HG03025 (cell line): ENCODE measurements around the gene APEX1.
"Not testable (repeated sequence)": the region's sequence is repeated elsewhere in the genome, so short reads cannot be mapped to it uniquely, and the experiment has no call there.

Experiments
- ATAC-seq: cut with Tn5 transposase; IDR thresholded peaks from one replicate; pipeline ENCODE4 v1.9.1; 2021; ENCODE audit warnings: mild to moderate bottlenecking, moderate library complexity; ENCODE audit not compliant: unreplicated experiment, low FRiP score

APEX1 gene

DNA sequence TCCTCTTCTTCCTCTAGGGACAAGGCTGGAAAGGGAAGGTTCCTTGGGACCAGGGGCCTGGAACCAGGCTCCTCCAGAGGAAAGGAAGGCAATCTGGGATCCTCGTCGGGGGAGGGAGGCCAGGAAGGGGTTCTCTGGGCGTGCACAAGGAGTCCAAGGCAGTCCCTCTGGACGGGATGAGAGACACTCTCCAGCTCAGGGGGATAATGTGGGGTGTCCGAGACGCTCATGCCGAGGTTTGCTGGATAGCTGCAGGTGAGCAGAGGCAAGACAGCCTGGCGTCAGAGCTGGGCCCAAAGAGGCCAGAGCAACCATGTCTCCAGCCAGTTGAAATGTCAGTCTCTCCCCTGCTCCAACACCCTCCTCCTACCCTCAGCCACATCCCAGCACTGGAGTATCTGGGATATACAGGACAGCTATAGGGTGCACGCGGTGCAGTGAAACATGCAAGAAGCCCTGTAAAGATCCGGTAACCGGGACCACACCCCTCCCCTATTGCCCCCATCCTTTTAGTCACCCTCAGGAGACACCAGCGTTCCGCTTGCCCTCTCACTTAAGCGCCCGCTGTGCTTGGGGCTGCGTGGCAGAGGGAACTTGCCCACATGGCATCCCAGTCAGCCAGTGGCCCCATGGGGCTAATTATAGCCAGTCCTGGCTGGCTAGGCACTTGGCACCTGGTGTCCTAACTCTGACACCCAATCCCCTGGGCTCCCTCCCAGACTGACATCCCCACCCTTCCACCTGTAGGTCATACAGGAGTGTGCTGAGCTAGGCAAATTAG, 19.3 kb upstream of the APEX1 start, which contains the start of gene KLHL33:
Gene KLHL33, minus strand, starts transcription at position 585 of the 781 bp plus-strand sequence. Its CDS starts 355 bp downstream, at position 230.
- ATAC-seq, result no peak

DNA sequence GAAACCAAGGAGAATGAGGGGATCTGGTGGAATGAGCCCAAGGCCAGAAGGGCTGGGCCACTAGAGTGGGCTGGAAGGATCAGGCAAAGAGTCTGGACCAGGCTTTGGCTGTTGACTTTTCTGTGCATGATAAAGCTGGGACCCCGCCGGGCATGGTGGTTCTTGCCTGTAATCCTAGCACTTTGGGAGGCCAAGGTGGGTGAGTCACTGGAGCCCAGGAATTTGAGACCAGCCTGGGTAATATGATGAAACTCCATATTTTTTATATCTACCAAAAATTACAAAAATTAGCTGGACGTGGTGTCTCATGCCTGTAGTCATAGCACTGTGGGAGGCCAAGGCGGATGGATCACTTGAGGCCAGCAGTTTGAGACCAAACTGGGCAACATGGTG, 18.7 kb upstream of the APEX1 start:
- ATAC-seq, result no peak

DNA sequence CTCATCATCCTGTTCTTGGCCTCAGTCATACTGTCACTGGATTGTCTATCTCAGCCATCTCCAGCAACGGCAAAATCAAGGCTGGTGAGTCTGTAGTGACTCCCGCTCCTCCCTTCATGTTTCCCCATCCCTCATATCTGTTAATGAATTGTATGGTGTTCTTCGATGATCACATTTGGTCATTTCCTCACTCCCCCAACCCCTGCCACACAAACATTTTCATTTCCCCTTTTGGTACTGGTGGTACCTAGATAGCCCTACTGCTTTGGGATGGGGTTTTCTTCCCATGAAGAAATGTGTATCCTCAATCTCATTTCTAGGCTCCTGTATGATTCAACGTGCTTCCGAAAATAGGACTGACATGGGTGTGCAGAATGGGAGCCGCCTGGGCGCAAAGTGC, 16.4 kb upstream of the APEX1 start:
- no peak for ATAC-seq

DNA sequence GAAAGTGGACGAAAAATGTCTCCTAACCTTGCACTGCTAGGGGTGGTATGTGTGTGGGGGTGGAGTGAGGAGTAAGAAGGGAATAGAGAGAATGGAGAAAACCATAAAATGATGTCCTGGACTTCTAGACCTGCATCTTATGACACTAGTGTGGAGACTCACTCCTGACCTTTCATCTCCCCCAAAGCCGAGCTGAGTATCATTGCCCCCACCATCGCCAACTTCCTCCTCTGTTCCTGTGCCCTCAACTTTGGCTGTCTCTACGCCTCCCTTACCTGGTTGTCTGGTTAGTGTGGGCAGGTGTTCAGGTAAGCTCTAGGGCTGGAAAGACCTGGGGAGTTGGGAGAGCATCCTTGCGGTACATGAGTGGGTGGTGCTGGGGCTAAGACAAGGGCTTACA, 14.6 kb upstream of the APEX1 start:
- no peak for ATAC-seq

DNA sequence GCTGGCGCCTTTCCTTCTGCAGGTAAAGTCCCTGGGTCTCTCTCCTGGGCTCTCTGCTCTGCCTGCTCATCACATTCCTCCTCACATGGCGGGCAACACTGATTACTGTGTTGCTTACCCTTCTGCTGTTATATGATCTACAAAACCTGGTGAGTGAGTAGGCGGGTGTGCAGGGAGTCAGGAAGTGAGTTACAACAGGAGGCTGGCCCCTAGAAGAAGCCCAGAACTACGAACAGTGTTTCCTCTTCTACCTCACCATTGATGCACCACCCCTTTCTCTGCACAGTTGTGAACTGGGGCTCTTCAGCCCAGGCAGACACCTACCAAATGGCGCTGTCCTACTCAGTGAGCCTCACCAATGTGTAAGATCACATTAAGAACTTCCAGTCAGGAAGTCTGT, 14.1 kb upstream of the APEX1 start:
- ATAC-seq, result no peak

DNA sequence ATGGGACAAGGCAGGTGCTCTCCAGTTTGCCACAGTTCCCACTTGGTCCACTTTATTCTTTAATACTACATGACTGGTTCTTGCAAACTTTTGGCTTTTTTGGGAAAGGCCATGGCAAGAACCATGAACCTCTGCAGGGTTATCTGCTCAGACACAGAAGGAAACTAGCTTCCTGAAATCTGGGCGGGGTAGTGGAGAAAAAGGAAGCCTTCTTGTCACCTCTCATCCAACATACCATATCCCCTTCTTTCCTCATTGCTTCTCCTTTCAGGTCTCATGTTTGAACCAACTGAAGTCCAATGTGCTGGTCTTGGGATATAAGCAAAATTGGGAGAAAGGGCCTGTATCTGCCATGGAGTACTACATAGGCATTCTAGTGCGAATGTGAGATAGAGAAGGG, 13.6 kb upstream of the APEX1 start:
- ATAC-seq, result no peak

DNA sequence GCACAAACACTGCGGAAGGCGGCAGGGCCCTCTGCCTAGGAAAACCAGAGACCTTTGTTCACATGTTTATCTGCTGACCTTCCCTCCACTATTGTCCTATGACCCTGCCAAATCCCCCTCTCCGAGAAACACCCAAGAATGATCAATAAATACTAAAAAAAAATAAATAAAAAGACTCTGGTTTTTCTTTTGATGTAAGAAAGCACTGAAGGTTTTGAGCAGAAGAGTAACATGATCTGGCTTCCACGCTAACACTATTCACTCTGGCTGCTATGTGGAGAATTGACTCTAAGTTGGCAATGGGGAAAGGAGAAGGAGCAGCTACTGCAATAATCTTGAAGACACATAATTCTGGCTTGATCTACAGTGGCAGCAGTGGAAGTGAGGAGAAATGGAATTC, 11.4 kb upstream of the APEX1 start:
- ATAC-seq, result not testable (repeated sequence)

DNA sequence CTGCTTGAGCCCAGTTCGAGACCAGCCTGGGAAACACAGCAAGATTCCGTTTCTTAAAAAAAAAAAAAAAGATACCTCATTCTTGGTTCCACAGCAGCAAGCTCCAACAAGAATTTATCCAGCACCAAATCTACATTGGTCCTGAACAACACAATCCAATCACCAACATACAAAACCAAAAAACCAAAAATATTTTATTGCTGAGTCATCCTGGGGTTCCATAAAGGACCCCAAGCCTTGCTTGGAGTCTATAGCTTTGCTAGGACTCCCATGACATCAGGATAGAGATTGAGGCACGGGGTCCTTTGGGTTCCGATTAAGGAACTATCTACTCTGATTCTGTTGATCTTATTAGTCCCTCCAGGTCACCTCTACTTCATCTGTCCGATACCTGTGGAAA, 8.1 kb upstream of the APEX1 start:
- no peak for ATAC-seq

DNA sequence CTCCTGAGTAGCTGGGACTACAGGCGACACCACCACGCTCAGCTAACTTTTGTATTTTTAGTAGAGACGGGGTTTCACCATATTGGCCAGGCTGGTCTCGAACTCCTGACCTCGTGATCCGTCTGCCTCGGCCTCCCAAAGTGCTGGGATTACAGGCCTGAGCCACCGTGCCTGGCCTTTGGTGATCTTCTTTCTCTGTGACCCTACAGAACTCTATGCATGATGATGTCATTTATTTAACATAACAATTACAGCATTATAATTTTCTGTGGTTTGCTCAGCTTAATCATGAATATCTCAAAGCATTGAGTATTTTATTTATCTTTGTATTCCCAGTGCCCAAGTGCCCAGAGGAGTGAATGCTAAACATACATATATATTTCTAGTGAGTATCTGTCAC, 2.2 kb upstream of the APEX1 start:
- ATAC-seq, result not testable (repeated sequence)

DNA sequence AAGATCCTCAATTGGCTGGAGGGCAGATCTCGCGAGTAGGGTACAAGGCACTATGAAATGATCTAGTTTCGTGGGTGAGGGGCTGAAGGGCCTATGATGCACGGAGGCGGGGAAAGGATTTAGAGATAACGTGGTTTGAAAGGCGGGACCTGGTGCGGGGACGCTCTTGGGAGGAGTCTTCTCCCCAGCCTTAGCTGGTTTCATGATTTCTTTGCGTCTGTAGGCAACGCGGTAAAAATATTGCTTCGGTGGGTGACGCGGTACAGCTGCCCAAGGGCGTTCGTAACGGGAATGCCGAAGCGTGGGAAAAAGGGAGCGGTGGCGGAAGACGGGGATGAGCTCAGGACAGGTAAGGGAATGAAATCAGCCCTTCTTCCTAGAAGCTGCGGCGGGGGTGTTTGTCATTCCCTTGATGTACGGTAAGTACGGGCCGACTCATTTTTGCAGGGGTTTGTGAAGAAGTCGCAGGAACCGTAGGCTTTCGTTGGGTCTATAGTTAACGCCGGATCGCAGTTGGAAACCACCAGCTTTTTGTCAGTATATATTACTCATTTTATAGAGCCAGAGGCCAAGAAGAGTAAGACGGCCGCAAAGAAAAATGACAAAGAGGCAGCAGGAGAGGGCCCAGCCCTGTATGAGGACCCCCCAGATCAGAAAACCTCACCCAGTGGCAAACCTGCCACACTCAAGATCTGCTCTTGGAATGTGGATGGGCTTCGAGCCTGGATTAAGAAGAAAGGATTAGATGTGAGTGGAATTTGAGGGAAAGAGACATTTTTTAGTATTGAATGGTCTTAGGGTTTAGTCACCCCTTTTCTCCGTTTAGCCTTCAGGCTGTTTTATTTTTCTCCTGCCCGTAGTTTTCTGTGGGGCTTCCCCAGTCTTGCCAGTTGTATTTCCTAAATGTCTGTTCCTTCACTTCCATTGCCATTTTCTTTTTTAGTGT, 602 bp downstream of the APEX1 start:
- ATAC-seq, result peak; percentile 55

DNA sequence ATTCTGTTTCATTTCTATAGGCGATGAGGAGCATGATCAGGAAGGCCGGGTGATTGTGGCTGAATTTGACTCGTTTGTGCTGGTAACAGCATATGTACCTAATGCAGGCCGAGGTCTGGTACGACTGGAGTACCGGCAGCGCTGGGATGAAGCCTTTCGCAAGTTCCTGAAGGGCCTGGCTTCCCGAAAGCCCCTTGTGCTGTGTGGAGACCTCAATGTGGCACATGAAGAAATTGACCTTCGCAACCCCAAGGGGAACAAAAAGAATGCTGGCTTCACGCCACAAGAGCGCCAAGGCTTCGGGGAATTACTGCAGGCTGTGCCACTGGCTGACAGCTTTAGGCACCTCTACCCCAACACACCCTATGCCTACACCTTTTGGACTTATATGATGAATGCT, 1.9 kb downstream of the APEX1 start:
- no peak for ATAC-seq

DNA sequence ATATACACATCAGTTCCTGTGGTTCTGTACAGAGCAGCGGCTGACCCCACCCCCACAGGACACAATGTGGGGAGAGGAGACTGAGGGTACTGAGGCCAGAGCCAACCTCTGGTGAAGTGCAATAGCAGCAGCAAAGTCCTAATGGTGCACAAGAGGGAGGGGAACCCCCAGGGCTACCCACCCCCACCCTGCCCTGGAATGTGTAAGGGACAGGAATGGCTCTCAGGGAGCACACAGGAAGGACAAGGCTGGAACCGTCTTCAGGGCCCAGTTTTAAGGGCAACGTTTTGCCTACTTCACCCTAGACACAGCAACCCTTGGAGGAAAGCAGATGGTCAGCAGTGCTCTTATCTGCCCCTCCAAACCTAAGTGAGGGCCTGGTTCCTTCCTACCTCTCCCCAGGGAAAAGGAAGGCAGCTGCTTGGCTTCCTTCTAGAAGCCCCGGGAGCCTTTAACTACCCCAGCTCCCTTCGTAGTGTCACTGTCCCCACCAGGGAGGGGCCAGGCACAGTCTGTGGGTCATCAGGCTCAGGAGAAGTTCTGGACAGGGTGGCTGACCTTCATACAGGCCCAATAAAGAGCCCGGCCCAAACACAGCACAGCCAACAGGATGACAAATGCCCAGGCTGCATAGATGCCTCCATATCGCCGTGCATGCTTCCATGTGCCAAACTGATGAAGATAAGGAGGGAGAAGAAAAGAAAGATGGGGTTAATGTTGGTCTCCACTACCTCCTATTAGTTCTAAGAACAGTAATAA, 3.2 kb downstream of the APEX1 start:
- no peak for ATAC-seq

DNA sequence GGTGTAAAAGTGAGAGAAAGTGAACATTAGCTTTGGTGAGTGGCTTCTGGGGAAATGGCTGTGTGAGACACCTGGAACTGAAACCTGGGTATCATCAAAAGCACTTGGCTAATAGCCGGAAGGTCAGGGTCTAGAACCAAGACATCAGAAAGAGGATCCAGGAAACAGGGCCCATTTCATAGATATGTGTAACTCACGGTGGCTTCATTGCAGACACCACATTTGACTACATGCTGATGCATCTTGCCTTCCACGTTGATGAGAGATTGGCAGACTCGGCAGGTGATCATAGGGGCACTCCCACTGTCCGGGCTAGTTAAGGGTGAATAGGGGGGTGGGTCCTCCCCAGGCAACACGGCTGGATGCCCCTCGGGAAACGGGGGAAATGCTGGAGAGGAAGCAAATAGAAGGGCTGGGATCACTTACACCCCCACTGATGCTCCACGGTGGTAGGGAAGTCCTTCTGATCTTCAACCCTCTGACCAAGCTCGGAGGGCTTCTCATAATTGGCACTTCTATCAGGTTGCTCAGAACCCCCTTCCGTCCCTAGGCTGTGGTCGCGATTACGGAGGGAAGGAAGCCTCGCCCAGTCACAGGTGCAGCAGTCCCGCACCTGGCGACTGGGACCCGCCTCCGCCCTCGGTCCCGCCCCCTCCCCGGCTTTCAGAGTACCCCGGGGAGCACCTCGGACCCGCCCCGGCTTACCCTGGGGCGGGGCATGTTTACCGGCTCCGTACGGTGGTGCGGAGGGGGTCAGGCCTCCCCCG, 5.6 kb downstream of the APEX1 start:
- peak; percentile 11 for ATAC-seq

DNA sequence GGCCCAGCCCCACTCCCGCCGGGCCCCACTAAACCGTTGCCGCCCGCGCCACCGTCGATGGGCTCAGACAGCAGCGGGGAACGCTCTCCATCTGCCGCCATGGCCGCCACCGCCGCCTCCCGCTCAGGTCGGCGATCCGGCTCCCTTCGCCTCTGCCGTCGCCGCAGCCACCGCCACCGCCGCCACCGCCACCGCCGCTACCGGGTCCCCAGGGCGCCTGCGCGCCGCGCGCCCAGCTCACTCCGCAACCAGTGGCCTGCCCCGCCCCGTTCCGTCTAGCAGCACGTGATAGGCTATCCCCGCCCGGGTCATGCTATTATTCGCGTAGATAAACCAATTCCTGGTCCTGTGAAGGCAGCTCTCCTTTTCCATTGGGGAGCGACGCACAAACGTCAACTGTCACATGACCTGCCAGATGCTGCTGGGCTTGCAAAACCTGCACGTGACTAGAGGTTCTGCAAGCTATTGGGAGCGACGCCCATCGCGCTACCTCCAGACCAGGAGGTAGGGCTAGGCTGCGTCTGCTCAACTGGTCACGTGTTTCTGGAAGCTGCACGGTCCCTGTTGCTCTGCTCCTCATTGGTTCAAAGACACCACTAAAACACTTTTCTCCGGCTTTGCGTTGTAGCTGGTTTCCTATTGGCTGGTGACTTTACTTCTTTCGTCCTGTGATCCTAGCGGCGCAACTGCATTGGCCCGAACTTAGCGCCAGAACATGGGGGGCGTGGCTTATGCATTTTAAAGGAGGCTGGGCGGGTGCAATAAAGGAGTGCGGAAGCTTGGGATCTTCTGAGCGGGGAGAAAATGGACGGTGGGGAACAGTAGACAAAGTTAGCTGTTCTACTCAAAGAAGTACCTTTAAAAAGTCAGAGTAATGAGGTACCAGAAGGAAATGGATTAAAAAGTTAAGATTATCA, 6.5 kb downstream of the APEX1 start, which contains the start of gene PIP4P1:
Gene PIP4P1, minus strand, starts transcription at position 210 of the 917 bp plus-strand sequence. Its CDS starts 109 bp downstream, at position 101.
- peak; percentile 93 for ATAC-seq

DNA sequence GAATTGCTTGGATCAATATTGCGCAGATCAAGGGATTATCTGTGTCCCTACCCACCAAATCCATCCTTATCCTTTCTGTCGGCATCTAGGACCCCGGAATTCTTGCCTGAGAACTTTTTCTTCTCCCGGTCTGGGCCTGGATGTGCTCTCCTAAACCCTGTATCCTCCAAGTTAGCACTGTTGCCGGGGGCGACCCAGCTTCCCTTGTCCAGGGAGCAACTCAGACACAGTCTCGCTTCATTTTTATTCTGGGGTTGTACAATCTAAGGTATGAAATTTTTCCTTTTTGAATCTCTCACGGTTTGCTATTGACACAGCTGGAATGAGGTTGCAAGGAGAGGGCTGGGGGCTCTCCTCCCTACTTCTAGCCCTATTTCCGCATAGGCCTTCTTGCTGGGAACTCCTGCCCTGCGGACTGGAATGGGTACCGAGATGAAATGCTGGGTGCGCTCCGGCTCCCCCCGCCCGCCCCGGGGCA, 13.8 kb downstream of the APEX1 start:
- no peak for ATAC-seq

DNA sequence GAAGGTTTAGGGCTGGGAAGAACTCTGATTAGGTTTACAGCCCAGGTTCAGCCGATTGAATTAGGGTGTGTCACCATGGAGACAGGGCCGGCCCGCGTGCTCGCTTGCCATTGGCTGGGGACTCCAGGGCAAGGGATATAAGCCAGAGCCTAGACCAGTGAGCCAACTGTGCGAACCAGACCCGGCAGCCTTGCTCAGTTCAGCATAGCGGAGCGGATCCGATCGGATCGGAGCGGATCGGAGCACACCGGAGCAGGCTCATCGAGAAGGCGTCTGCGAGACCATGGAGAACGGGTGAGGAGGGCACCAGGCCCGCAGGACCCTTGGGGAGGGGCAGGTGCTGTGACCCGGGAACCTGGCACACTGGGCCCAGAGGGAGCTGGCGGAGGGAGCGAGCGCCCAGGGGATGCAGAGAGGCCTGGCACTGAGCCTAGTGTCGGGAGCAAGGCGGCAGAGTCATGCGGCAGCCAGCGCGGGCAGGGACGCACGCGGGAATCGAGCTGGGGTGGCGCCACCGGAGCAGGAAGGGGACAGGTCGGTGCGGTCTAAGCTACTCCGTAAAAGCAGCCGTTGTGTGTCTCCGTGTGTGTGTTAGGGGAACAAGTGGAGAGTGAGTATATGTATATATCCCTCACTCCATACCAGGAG, 14.3 kb downstream of the APEX1 start, which contains the start of gene PNP:
Gene PNP, plus strand, starts transcription at position 165 of the 648 bp plus-strand sequence. Its CDS starts 119 bp downstream, at position 284.
- peak; percentile 94 for ATAC-seq

DNA sequence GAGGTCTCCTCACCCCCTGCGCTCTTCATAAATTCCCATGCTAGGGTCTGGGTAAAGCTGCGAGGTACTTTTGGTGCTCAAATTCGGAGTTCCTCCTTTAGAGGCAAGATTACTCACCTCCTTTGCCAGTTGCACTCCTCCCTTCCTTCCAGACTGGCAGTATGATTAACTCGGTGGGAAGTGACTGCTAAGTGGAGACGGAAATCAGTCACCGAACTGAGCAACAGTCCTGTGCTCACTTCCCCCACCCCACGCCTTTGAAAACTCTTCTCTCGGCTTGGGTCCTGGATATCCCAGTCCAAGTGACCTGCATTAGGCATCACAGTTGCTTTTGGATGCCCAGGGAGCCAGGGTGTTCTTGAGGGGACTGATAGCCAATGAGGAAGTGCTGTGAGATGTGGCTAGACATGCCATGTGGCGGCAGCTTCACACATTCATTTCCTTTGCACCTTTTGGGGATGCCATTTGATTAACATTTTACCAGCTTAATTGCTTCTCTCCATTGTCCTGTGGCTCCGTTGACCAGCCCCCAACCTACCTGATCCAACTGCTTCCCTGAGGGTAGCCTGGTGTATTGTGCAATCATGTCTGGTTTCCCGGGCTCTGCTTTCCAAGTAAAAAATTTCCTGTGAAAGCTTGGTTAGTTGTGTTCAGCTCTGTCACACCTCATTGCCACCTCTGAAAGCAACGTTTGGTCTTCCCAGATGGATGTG, 15.0 kb downstream of the APEX1 start:
- peak; percentile 16 for ATAC-seq

DNA sequence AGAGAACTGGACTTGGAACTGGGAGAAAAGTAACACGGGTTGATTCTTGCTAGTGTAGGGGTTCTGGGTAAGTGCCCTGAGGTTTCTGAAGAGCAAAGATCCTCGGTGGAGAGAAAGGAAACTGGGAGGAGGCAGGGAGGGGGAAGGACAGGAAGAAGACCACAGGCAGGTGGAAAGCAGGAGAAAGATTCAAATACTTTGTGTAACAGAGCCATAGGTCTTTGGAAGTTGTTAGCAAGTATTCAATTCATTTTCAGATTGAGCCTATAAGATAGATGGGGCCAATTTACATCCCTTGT, 15.5 kb downstream of the APEX1 start:
- no peak for ATAC-seq
